GM18907 (cell line): ENCODE results near the gene RASAL1.

Experiments
- ATAC-seq: cut with Tn5 transposase; IDR thresholded peaks from one replicate; pipeline ENCODE4 v1.9.1; 2021; ENCODE audit warnings: mild to moderate bottlenecking, moderate library complexity; ENCODE audit not compliant: unreplicated experiment

The RASAL1 gene

GRCh38 chr12:113135178-113136127 is at the start of gene RASAL1:
Gene RASAL1 (minus strand): TSS chr12:113135761. CDS start chr12:113135462, 299 bp downstream.
- ATAC-seq = no peak

- ATAC-seq = peak; percentile 83
Measured at GRCh38 chr12:113184900-113185179, 49.3 kb upstream of the RASAL1 start.

GRCh38 chr12:113184098-113184899 is 48.7 kb upstream of the RASAL1 start:
- peak; percentile 52 for ATAC-seq

GRCh38 chr12:113183030-113183589 is 47.5 kb upstream of the RASAL1 start:
- ATAC-seq = no peak

GRCh38 chr12:113181975-113182374 is 46.4 kb upstream of the RASAL1 start:
- no peak for ATAC-seq

- no peak for ATAC-seq
Measured at GRCh38 chr12:113180333-113180732, 44.8 kb upstream of the RASAL1 start.

GRCh38 chr12:113179023-113179422 is 43.5 kb upstream of the RASAL1 start:
- no peak for ATAC-seq

GRCh38 chr12:113174461-113175384 is 39.2 kb upstream of the RASAL1 start:
- peak; percentile 45 for ATAC-seq

GRCh38 chr12:113173081-113173698 is 37.6 kb upstream of the RASAL1 start:
- ATAC-seq = peak; percentile 69

GRCh38 chr12:113172185-113172584 is 36.6 kb upstream of the RASAL1 start:
- no peak for ATAC-seq

GRCh38 chr12:113171543-113171942 is 36.0 kb upstream of the RASAL1 start:
- ATAC-seq = no peak

GRCh38 chr12:113170926-113171325 is 35.4 kb upstream of the RASAL1 start:
- ATAC-seq = no peak

GRCh38 chr12:113170457-113170856 is 34.9 kb upstream of the RASAL1 start:
- ATAC-seq = no peak

- ATAC-seq = no peak
Measured at GRCh38 chr12:113169697-113170096, 34.1 kb upstream of the RASAL1 start.

- no peak for ATAC-seq
Measured at GRCh38 chr12:113167868-113168267, 32.3 kb upstream of the RASAL1 start.

- no peak for ATAC-seq
Measured at GRCh38 chr12:113165521-113166450, 30.2 kb upstream of the RASAL1 start.

- no peak for ATAC-seq
Measured at GRCh38 chr12:113164014-113164413, 28.5 kb upstream of the RASAL1 start.

GRCh38 chr12:113163030-113163360 is 27.4 kb upstream of the RASAL1 start:
- ATAC-seq = no peak
